Mesenchymal stem cell (in vitro differentiated cells and primary cell): Measurements from ENCODE around the gene IFI27.

Source experiments
- DNase-seq: peaks from one replicate; pipeline ENCODE4 v3.0.0-alpha.2; 2013
- H2AFZ ChIP-seq: one replicate; pipeline ENCODE4 v1.6.1; 2013; ENCODE audit warnings: low read depth, mild to moderate bottlenecking, control low read depth, inconsistent platforms, low read length, moderate library complexity
- H2AK5ac ChIP-seq: 2 replicates; pipeline ENCODE4 v1.6.1; 2013; ENCODE audit warnings: low read length, moderate library complexity, mild to moderate bottlenecking, inconsistent platforms; ENCODE audit not compliant: severe bottlenecking
- H2BK120ac ChIP-seq: one replicate; pipeline ENCODE4 v1.6.1; 2013; ENCODE audit warnings: low read depth, mild to moderate bottlenecking, inconsistent platforms, low read length, moderate library complexity
- H2BK12ac ChIP-seq, 2 experiments: one replicate each; pipeline ENCODE4 v1.6.1; 2013; ENCODE audit warnings: inconsistent platforms in 2 of 2, low read length in 2 of 2, mild to moderate bottlenecking in 2 of 2, moderate library complexity in 2 of 2, control low read depth in 1 of 2
- H2BK15ac ChIP-seq: one replicate; pipeline ENCODE4 v1.6.1; 2013; ENCODE audit warnings: mild to moderate bottlenecking, low read depth, inconsistent platforms; ENCODE audit not compliant: poor library complexity, severe bottlenecking
- H2BK5ac ChIP-seq: 2 replicates; pipeline ENCODE4 v1.6.1; 2013; ENCODE audit warnings: low read depth, mild to moderate bottlenecking, low read length, control low read depth, inconsistent platforms; ENCODE audit not compliant: poor library complexity, severe bottlenecking
- H3K14ac ChIP-seq, 2 experiments: one replicate each; pipeline ENCODE4 v1.6.1; 2013; ENCODE audit warnings: inconsistent platforms in 2 of 2, low read length in 2 of 2, control low read depth in 1 of 2, mild to moderate bottlenecking in 1 of 2, moderate library complexity in 1 of 2
- H3K18ac ChIP-seq, 2 experiments: one replicate each; pipeline ENCODE4 v1.6.1; 2013; ENCODE audit warnings: inconsistent platforms in 2 of 2, low read length in 2 of 2, control low read depth in 1 of 2, low read depth in 1 of 2, mild to moderate bottlenecking in 1 of 2
- H3K23ac ChIP-seq, 2 experiments: one replicate each; pipeline ENCODE4 v1.6.1; 2013; ENCODE audit warnings: inconsistent platforms in 2 of 2, low read length in 2 of 2, mild to moderate bottlenecking in 2 of 2, moderate library complexity in 2 of 2, control low read depth in 1 of 2
- H3K27ac ChIP-seq: 2 replicates; pipeline ENCODE4 v1.5.1; 2013; ENCODE audit warnings: mild to moderate bottlenecking, moderate library complexity, low read length, control low read depth, inconsistent platforms; ENCODE audit not compliant: poor library complexity, severe bottlenecking
- H3K27me3 ChIP-seq, 2 experiments: 2 replicates each; pipeline versions ENCODE4 v1.6.1 to v1.7.0; 2013; ENCODE audit warnings: low read length in 2 of 2, mild to moderate bottlenecking in 2 of 2, moderate library complexity in 2 of 2, control low read depth in 1 of 2, inconsistent platforms in 1 of 2; ENCODE audit not compliant: control insufficient read depth in 1 of 2, insufficient read depth in 1 of 2
- H3K36me3 ChIP-seq, 2 experiments: 2 replicates each; pipeline versions ENCODE4 v1.6.1 to v1.7.0; 2013; ENCODE audit warnings: low read length in 2 of 2, control low read depth in 1 of 2, inconsistent platforms in 1 of 2, low read depth in 1 of 2, mild to moderate bottlenecking in 1 of 2; ENCODE audit not compliant: insufficient read depth in 2 of 2, control insufficient read depth in 1 of 2
- H3K4ac ChIP-seq, 2 experiments: one replicate each; pipeline ENCODE4 v1.6.1; 2013; ENCODE audit warnings: inconsistent platforms in 2 of 2, low read length in 2 of 2, mild to moderate bottlenecking in 2 of 2, moderate library complexity in 2 of 2, control low read depth in 1 of 2, low read depth in 1 of 2
- H3K4me1 ChIP-seq: 2 replicates; pipeline ENCODE4 v1.6.1; 2013; ENCODE audit warnings: low read depth, low read length, control low read depth; ENCODE audit not compliant: control insufficient read depth, insufficient read depth
- H3K4me2 ChIP-seq: 2 replicates; pipeline ENCODE4 v1.6.1; 2013; ENCODE audit warnings: low read length, mild to moderate bottlenecking, inconsistent platforms; ENCODE audit not compliant: poor library complexity, severe bottlenecking
- H3K4me3 ChIP-seq, 2 experiments: 2 replicates each; pipeline versions ENCODE4 v1.5.1 to v1.7.0; 2013; ENCODE audit warnings: low read length in 2 of 2, mild to moderate bottlenecking in 2 of 2, control low read depth in 1 of 2, low read depth in 1 of 2; ENCODE audit not compliant: insufficient read depth in 1 of 2
- H3K79me1 ChIP-seq: replicated peaks from 2 replicates; pipeline ENCODE4 v1.6.1; 2013; ENCODE audit warnings: mild to moderate bottlenecking, control low read depth, low read length, inconsistent platforms; ENCODE audit not compliant: poor library complexity, severe bottlenecking
- H3K9ac ChIP-seq: 2 replicates; pipeline ENCODE4 v1.7.0; 2013; ENCODE audit warnings: mild to moderate bottlenecking, low read length, moderate library complexity
- H3K9me3 ChIP-seq: 2 replicates; pipeline ENCODE4 v1.7.0; 2013; ENCODE audit warnings: mild to moderate bottlenecking, low read length; ENCODE audit not compliant: control insufficient read depth
- H4K8ac ChIP-seq: one replicate; pipeline ENCODE4 v1.6.1; 2013; ENCODE audit warnings: inconsistent platforms, mild to moderate bottlenecking, low read length, moderate library complexity
- H4K91ac ChIP-seq: one replicate; pipeline ENCODE4 v1.6.1; 2013; ENCODE audit warnings: mild to moderate bottlenecking, low read length, inconsistent platforms
- WGBS: methylation state at CpG from one replicate; pipeline ENCODE4 v1.1.7; 2013; ENCODE audit warnings: mixed read lengths; 5-methylcytosine and 5-hydroxymethylcytosine counted together

Gene IFI27

DNA sequence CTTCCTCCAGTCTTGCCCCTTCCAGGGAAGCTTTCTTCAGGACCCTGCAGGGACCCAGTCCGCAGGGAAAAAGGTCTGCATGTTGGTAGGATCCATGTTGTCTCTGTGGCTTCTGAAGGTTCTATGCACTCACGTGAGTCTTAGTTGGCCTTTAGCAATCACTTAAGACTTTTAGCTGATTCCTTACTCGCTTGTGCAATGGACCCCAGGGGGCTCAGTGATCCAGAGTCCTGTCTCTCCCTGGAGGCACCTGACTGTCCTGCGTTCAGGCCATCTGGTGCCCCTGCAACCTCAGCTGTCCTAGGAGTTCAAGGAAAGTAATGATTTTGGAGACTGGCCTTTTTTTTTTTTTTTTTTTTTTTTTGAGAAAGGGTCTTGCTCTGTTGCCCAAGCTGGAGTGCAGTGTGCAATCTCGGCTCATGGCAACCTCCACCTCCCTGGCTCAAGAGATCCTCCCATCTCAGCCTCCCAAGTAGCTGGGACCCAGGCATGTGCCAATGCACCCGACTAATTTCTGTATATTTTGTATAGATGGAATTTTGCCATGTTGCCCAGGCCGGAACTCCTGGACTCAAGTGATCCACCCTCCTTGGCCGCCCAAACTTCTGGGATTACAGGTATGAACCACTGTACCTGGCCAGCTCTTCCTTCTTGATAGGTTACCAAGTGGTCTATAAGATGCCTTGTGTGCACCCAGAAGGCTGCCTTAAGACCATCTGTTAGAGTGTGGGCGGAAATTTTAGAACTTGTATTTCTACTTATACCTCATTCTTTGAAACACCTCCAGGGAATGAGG is 14.2 kb downstream of the IFI27 start:
- no peak overlapping the region for H3K4me2 ChIP-seq
- H3K4me1 ChIP-seq, result peaks cover 14% of the 10 kb centered on the region
- H3K79me1 ChIP-seq, result peaks cover 6% of the 10 kb centered on the region
- no peak overlapping the region for H2BK12ac ChIP-seq
- no peak overlapping the region for H3K18ac ChIP-seq
- peaks cover 11% of the 10 kb centered on the region for H3K9me3 ChIP-seq
- H4K91ac ChIP-seq, result no peak overlapping the region
- no peak for DNase-seq
- H2BK120ac ChIP-seq, result no peak overlapping the region
- no peak overlapping the region for H3K27ac ChIP-seq
- no peak overlapping the region for H3K14ac ChIP-seq
- H2AFZ ChIP-seq, result no peak overlapping the region
- no peak overlapping the region for H2BK5ac ChIP-seq
- 92% methylated on average over 7 of the region's 9 CpGs for WGBS
- no peak overlapping the region for H4K8ac ChIP-seq
- H3K4ac ChIP-seq, result no peak overlapping the region
- peaks cover 14 to 23% of the 10 kb centered on the region in 2 experiments for H3K36me3 ChIP-seq
- H3K4me3 ChIP-seq, result no peak overlapping the region
- H2BK15ac ChIP-seq, result no peak overlapping the region
- no peaks in the 10 kb centered on the region for H3K27me3 ChIP-seq
- H3K23ac ChIP-seq, result no peak overlapping the region
- no peak overlapping the region for H2AK5ac ChIP-seq
- H3K9ac ChIP-seq, result no peak overlapping the region

- Histone ChIP-seq H2BK120ac (no peak overlapping the region), H2BK12ac (no peak overlapping the region), H3K4ac (no peak overlapping the region), H3K4me3 (no peak overlapping the region), H3K27me3 (no peaks in the 10 kb centered on the region), H2AK5ac (no peak overlapping the region), H3K27ac (no peak overlapping the region), H3K9ac (no peak overlapping the region), H3K36me3 (peaks cover 14 to 23% of the 10 kb centered on the region in 2 experiments), H4K91ac (no peak overlapping the region), H3K18ac (no peak overlapping the region), H3K79me1 (peaks cover 6% of the 10 kb centered on the region), H3K23ac (no peak overlapping the region), H2BK5ac (no peak overlapping the region), H4K8ac (no peak overlapping the region), H3K14ac (no peak overlapping the region), H3K4me1 (peaks cover 14% of the 10 kb centered on the region), H2BK15ac (no peak overlapping the region), H3K9me3 (peaks cover under 1% of the 10 kb centered on the region), H3K4me2 (no peak overlapping the region), H2AFZ (no peak overlapping the region)
- 98% methylated on average over 4 of the region's 6 CpGs for WGBS
- DNase-seq, result no peak
Observed at GRCh38 chr14:94125659-94126418, 15.3 kb downstream of the IFI27 start.

DNA sequence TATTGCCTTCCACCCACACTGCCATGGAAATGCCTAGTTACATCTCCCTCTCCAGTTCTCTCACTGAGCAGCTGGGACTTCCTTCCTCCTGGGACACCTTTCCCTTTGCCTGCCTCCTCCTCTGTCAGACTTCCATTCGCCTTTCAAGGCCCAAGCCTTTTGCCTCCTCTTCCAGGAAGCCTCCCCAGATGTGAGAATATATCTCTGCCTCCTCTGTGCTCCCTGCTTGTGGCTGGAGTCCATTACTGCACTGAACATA is 15.8 kb downstream of the IFI27 start:
- Histone ChIP-seq H4K91ac (no peak overlapping the region), H3K9me3 (no peaks in the 10 kb centered on the region), H3K4me3 (no peak overlapping the region), H3K27ac (no peak overlapping the region), H3K4me1 (peaks cover 14% of the 10 kb centered on the region), H3K36me3 (peaks cover 14 to 23% of the 10 kb centered on the region in 2 experiments), H4K8ac (no peak overlapping the region), H3K27me3 (no peaks in the 10 kb centered on the region), H2BK5ac (no peak overlapping the region), H2BK120ac (no peak overlapping the region), H3K79me1 (peaks cover 6% of the 10 kb centered on the region), H2AFZ (no peak overlapping the region), H3K9ac (no peak overlapping the region), H3K4me2 (no peak overlapping the region), H2BK12ac (no peak overlapping the region), H3K23ac (no peak overlapping the region), H3K18ac (no peak overlapping the region), H2BK15ac (no peak overlapping the region), H2AK5ac (no peak overlapping the region), H3K4ac (no peak overlapping the region), H3K14ac (no peak overlapping the region)
- WGBS, result 89% methylated on average over 1 of the region's 1 CpG
- no peak for DNase-seq

DNA sequence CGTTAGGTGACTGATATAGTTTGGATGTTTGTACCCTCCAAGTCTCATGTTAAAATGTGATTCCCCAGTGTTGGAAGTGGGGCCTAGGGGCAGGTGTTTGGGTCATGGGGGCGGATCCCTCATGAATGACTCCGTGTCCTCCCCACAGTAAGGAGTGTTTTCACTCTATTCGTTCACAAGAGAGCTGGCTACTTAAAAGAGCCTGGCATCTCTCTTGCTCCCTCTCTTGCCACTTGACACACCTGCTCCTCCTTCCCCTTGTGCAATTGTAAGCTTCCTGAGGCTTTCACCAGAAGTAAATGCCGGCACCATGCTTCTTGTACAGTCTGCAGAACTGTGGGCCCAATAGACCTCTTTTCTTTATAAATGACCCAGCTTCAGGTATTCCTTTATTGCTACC is 16.3 kb downstream of the IFI27 start:
- Histone ChIP-seq H3K79me1 (peaks cover 6% of the 10 kb centered on the region), H3K18ac (no peak overlapping the region), H3K36me3 (peaks cover 14 to 23% of the 10 kb centered on the region in 2 experiments), H4K8ac (no peak overlapping the region), H2BK15ac (no peak overlapping the region), H3K4me1 (peaks cover 14% of the 10 kb centered on the region), H2AFZ (no peak overlapping the region), H3K27ac (no peak overlapping the region), H2BK5ac (no peak overlapping the region), H3K4me3 (no peak overlapping the region), H3K27me3 (no peaks in the 10 kb centered on the region), H2BK12ac (no peak overlapping the region), H3K4ac (no peak overlapping the region), H3K4me2 (no peak overlapping the region), H2AK5ac (no peak overlapping the region), H3K23ac (no peak overlapping the region), H3K9ac (no peak overlapping the region), H3K9me3 (no peaks in the 10 kb centered on the region), H4K91ac (no peak overlapping the region), H3K14ac (no peak overlapping the region), H2BK120ac (no peak overlapping the region)
- WGBS, result 92% methylated on average over 5 of the region's 5 CpGs
- DNase-seq, result no peak
